Esophagus squamous epithelium (tissue), 4 donors: ENCODE measurements around the gene CAMK4.

Source experiments
- POLR2A ChIP-seq, 4 donors: fragments of 450-650 bp; IDR thresholded peaks; one replicate each; pipeline ENCODE4 v1.6.1; 2017; ENCODE audit warnings: antibody characterized with exemption in 4 of 4, mild to moderate bottlenecking in 4 of 4, moderate library complexity in 3 of 4
- TF ChIP-seq, protein P1 (sequence below), 6 experiments: fragments of 450-650 bp in 4 of 6; fragments of 200-600 bp in 2 of 6; sonication (generic) in 2 of 6; IDR thresholded peaks; one replicate each; pipeline ENCODE4 v1.5.1; 2016 to 2019; ENCODE audit warnings: antibody characterized with exemption in 6 of 6, mild to moderate bottlenecking in 4 of 6, moderate library complexity in 4 of 6

- TF ChIP-seq, protein P1, sequence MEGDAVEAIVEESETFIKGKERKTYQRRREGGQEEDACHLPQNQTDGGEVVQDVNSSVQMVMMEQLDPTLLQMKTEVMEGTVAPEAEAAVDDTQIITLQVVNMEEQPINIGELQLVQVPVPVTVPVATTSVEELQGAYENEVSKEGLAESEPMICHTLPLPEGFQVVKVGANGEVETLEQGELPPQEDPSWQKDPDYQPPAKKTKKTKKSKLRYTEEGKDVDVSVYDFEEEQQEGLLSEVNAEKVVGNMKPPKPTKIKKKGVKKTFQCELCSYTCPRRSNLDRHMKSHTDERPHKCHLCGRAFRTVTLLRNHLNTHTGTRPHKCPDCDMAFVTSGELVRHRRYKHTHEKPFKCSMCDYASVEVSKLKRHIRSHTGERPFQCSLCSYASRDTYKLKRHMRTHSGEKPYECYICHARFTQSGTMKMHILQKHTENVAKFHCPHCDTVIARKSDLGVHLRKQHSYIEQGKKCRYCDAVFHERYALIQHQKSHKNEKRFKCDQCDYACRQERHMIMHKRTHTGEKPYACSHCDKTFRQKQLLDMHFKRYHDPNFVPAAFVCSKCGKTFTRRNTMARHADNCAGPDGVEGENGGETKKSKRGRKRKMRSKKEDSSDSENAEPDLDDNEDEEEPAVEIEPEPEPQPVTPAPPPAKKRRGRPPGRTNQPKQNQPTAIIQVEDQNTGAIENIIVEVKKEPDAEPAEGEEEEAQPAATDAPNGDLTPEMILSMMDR (IDR thresholded peaks at IDR 0.05) = no peak
- no peak for TF ChIP-seq POLR2A (IDR thresholded peaks at IDR 0.05)
Measured at GRCh38 chr5:111348661-111349329, 124.6 kb downstream of the CAMK4 start.
